Stimulated activated CD8-positive, alpha-beta memory T cell treated with anti-CD3 and anti-CD28 coated beads, Interleukin-12 subunit alpha, Interleukin-12 subunit beta, amount 100 ng/mL, for 4 hours (primary cell): ENCODE results near the gene MTM1.

Experiments
- DNase-seq: peaks from one replicate; pipeline ENCODE4 v3.0.0-alpha.2; 2020; ENCODE audit warnings: low read depth

The MTM1 gene

DNA sequence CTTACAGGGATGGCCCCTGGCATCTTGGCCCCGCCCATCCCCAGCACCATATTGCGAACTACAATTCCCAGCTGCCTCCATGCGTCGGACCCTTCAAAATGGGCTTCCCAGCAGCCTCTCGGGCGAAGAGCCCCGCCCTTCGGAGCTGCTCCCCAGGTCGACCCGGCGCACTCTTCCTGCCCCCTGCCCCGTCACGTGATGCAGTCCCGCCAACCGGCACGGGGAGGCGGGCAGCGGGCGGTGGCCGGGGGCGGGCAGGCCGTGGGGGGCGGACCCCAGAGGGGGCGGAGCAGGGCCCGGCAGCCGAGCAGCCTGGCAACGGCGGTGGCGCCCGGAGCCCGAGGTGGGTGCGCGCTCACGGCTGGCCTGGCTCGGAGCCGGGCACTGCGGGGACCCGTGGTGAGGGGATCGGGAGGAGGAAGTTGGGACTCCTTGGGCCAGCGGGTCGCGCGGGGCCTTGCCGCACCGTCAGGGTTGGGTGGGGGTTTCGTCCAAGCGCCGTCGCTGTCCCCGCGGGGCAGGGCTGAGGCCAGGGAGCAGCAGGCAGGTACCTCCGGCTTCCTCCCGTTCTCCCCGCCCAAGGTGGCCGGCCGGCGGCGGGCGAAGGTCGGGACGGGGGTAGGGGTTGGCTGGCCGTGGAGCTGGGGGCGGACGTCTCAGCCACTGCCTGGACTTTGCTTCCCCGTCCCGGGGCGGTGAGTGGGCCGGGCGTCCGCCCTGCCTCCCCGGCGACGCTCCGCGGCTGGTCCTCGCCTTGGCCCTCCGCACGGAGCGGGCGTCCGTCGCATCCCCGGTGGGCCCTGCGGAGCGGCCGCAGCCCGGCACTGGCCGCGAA, at the start of gene MTM1:
Gene MTM1, plus strand, starts transcription at position 302 of the 835 bp plus-strand sequence. CDS start 23,994 bp downstream, outside the sequence.
- DNase-seq, result peak; percentile 85

DNA sequence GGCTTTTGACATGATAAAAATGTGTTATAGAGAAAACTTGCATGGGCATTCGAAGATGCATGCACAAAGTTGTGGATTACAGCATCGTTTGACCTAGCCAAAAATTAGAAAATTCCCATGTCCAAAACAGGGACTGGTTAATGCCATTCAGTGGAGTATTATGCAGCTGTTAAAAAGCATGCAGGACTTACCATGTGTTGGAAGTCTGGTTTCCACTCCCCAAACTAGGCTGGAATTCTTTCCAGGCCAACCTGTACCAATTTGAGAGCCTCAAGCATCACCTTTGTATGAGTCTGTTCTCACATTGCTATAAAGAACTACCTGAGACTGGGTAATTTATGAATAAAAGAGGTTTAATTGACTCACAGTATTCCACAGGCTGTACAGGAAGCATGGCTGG, 45.9 kb upstream of the MTM1 start:
- DNase-seq, result no peak

DNA sequence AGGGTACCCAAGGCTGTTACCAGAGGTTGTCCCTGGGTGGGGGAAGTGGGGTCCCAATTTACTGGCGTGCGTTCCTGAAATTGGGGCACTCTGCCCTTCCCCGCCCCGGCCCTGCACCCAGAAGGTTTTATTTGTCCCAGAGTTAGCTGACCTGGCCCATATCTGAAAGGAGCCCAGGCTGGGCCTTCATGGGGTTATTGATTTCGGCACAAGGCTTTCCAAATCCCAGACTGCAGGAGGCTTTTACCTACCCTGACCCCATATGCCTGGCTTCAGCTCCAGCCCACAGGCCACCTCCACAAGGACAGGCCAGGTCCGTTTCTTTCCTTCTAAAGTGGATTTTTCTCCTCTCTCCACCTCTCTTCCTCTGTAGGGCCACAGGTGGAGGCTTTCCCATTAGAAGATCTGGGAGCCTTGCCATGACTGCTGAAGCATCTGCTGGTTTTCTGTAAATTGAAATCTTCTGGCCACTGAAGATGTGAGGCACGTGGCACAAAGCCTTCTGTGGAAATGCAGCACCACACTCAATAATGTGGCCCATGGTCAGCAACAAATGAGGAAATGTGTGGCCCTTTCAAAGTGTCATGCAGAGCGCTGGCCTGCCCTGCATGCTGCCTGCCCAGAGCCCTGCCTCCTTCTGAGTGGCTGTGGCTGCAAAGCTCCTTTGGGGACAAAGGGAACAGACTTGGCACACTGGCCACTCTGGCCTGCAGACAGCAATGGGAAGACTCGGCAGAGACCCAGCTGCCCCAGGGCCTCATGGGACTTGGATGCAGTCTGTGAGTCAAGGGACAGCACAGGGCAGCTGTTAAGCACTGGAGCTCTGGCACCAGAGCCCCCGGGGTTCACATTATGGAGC, 43.1 kb upstream of the MTM1 start:
- no peak for DNase-seq

DNA sequence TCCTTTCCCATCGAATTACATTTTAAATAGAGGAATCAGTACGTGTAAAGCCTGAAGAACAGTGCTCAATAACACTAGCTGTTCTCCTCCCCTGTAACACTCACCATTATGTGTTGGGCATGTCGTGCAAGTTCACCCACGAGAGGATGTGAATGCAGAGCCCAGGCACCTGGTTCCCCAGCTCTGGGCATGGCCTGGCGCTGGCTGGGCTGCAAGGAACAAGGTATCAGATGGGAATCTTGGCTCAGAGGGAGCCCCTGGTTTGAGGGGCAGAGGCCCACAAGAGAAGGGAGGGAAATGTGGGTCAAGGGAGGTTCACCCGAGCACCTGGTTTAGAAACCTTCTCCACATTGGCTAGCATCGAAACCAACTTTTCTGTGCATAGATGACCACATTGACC, 41.7 kb upstream of the MTM1 start:
- DNase-seq, result no peak

DNA sequence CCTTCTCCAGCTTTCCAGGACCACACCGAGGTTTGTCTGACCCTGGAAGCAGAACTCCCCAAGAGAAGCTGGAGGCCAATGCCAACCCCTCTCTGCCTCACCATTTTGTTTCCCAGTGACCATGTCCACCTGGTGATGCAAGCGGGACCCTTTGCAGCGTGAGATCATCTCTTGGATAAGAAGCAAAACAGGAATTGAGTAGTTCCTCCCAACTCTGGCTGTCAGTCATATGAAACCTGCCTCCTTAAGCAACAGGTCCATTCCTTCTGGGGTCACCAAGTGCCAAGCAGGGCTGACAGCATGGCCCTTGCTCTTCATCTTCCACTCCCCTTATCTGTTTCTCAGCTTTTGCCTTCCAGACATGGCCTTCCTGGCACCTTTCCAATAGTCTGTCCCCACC, 41.3 kb upstream of the MTM1 start:
- no peak for DNase-seq

DNA sequence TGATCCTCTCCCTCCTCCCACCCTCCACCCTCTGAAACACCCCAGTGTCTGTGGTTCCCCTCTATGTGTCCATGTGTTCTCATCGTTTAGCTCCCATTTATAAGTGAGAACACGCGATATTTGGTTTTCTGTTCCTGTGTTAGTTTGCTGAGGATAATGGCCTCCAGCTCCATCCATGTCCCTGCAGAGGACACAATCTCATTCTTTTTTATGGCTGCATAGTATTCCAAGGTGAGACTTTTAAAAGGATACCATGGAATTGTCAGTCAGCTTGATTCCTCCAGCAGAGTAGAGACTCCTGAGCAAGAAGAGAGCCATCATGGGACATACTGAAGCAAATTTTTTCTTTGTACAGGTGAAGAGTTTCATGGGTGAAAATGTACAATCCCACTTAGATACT, 38.8 kb upstream of the MTM1 start:
- DNase-seq, result no peak

DNA sequence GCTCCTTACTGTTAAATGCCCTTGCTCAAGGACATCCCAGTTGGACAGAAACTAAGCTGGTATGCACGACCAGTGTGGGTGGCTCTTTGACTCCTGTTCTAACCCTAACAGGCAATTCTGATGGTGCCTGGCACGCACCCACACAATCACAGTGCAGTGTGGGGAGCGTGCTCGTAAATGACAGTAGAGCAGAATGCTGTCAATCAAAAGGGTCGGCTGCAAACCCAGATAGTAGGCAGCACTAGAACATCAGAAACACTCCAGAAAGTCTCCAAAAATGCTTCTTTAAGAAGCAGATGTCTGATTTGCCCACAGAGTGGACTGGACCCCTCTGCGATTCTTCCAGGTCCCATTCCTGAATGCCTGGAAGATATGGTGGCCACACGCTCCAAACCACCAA, 37.6 kb upstream of the MTM1 start:
- no peak for DNase-seq

DNA sequence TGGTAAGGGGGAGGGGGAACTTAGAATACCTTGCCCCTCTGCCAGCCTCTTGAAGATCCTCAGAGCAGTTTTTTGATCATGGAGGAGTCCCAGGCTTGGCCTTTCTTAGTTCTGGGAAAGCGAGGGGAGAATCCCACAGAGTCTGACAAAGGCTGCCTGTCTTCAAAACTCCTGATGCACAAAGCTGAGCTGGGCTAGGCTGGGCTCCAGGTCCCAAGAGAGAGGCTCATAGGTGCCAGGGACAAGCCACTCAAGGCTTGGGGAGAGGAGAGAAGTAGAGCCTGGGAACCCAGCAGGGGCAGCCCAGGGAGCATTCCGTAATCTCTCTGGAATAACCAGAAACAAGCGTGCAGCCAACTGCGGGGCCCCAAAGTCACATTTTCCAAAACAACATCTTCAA, 37.0 kb upstream of the MTM1 start:
- DNase-seq, result no peak

DNA sequence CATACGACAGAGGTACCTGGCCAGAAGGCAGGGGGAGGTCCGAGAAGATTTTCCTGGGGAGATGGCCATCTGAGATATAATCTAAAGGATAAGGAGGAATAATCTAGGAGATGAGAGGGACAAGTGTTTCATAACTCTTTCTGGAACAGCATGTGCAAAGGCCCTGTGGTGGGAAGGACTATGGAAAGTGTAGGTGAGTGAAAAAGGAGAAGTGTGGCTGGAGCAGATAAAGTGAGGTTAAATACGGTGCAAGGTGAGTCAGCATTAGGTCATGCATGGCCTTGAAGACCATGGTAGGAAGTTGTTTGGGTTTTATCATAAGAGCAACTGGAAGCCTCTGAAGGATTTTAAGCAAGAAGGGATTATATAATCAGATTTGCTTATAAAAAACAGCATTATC, 34.6 kb upstream of the MTM1 start:
- no peak for DNase-seq

DNA sequence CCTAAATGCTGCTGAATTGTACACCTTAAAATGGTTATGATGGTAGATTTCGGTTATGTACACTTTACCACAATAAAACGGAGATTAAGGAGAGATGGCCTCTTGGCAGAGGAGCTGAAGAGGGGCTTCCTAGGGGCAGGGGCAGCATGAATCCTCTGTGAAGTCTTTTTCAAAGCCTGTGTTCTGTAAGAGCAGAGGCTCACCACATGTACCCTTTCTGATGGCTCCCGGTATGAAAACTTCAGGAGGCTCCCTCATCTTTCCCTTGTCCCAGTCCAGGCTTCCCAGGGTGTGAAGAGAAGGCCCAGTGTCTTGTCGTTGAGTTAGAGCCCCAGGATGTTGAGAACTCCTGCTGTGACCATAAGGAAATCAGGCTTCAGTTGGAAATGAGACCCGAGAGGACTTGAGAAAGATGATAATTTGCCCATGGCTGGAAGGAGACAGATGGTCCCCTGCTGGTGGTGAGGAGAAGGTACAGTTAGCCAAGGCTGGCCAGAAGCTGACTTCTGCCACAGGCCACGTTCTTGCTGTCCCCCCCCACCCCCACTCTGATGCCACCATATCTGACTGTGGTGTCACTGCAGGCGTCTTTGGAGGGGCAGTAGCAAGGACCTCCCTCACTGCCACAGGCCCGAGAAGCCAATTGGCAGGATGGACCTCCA, 31.8 kb upstream of the MTM1 start:
- no peak for DNase-seq

DNA sequence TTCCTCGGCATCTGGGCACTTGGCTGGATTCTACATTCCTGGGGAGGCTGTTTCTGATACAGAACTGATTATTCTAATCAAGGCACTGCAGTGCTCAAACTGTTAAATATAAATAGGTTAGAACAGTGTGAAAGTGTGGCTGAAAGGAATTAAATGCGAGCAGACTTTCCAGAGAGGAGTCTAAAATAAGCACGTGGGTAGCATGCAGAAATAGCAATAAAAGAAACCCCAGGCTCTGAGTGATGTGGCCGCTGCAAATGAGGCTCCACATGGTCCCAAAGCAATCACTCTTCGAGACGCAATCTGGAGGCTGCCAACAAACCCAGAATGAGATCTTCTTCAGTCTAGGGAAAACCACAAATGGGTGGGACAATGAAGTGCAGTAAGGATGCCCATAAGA, 30.6 kb upstream of the MTM1 start:
- no peak for DNase-seq

DNA sequence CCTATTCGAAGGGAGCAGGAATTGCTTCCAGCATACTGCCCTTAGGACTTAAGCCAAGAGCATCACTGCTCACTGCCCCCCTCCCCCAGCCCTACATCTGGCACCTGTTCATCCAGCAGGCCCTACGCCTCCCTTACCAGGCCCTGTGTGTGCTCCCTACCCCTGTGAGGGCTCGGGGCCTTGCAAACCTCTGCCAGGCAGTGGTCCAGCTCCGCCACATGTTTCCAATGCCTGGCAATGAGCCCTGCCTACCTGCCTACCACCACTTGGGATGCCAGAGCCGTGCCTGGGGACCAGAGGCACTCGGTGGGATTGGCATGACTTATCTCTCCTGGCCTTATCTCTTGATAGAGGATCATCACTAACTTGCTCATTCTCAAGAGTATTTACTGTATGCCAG, 27.5 kb upstream of the MTM1 start:
- DNase-seq, result no peak

DNA sequence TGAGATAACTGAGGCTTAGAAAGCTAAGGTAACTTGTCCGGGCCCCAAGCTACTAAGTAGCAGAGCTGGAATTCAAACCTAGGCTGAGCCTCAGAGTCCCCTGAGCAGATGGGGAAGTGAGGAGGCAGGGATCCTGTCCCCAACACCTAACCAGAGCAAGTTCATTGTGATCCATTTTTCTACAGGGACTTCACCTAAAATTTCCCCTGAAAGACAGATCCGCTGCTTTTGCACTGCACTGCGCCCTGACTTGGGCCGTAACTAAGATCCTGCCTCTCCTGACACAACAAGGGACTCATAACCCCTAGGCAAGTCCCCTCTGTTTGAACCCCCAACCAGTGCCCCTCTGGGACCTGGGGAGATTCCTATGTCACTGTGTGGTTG, 25.6 kb upstream of the MTM1 start:
- no peak for DNase-seq

DNA sequence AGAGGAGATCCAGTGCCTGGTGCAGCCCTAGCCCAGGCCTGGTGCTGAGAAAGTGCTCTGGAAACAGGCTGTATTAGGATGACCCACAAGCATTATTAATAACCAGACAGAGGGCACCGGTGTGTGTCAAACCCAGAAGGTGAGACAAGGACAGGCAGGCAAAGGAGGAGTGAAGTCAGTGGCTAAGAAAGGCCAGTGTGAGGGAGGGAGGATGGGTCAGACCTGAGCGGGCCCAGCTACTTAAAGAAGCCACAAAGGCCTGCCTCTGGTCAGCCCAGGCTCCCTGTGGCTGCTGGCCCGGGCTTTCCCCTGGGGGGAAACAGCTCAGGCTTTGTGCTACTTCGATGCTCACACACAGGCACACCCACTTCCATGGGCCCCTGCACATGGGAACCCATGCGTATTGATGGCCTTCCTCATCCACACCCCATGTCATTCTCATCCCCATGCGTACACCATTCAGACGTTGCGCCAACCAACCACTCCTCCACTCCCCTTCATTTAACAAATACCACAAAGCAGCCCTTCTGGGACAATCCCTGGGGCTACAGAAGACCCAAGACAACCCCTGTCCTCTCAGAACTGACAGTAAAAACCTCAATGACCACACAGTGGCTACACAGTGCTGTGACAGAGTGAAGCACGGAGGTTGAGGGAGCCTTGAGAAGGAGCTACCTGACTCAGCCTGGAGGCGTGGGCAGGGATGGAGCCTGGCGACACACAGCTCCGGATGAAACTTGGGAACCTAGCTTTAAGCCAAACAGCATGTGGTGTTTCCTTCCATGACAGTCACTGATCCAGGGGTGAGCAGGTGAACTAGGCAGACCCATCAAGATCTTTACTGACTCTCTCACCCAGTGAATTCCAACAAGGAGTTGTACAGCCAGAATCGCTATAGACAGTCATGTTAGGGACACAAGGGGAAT, 24.9 kb upstream of the MTM1 start:
- DNase-seq, result no peak

DNA sequence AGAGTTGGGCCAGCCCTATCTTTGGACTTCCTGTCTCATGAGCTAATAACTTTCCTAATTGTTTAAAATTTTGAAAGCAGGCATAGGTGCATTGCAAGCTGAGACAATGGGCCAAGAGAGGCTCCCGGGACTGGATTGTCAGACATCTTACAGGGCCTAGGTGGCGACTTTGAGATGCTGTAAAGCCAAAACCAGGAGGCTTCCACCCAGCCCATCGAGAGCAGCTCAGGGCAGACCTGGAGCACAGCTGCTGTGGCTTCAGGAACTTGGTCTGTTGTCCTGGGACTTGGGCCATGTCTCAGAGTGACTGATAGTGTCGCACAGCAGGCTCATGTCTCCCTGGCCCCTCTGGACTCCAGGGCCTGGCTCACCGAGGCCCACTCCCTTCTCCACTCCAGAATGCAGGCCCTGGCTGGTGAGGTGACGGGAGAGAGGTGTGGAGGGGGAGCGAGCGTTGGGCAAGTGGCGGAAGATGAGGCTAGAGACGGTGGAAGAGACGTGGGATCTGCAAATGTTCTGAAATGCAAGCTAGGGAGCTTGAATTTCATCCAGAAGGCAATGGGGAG, 24.1 kb upstream of the MTM1 start:
- DNase-seq, result no peak

DNA sequence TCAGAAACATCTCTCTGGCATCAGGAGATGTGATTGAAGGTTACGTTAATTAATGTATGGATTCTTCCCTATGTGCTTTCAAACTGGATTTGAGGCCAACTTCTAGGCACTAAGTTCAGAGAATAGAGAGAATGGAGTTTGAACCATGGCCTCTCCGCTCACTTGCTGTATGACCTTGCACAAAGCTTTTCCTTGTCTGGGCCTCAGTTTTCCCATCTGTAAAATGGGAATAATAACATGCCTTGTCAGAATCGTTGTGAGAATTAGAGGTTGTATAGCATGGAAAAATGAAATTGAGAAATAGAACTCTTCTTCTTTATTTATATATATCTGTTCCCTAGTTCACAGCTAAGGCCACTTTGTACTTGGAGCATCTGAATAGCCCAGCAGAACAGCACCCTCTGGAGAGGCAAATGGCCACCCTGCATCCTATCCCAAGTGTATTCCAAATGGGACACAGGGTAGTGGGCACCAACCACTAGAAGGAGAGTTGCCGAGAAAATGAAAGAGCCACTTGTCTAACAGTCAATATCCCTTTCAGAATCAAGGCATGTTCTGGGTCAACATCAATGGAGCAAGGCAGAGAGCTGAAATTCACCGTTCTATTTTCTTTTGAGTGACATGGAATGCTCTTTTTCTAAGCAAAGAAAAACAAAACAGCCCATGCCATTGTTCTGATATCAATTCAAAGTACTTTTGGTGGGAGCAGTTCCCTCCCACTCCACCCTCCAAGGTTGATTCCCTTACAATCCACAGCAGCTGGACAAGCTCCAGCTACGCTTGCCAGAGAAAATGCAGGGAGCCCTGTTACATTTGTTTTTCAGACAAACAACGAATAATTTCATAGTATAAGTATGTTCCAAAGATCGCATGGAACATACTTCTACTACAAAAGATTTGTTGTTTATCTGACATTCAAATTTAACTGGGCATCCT, 23.3 kb upstream of the MTM1 start:
- no peak for DNase-seq

DNA sequence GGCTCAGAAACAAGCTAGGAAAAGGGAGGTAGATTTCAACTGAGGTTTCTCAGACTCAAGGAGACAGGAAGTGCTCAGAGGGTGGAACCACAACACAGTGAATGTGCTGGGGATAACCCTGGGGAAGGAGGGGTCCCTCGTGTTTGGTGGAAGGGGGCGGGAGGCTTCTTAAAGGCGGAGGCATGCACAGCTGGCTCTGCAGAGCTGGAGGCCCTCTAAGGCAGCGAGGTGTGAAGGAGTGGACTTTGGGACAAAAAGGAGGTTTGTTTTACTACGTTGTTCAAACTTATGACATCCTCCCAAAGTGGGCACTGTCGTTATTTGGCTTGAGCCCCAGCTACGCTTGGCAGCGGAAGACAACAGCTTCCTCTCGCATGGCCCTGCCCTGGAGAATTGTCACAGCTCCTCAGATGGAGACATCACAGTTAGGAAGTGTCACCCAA, 21.7 kb upstream of the MTM1 start:
- no peak for DNase-seq

DNA sequence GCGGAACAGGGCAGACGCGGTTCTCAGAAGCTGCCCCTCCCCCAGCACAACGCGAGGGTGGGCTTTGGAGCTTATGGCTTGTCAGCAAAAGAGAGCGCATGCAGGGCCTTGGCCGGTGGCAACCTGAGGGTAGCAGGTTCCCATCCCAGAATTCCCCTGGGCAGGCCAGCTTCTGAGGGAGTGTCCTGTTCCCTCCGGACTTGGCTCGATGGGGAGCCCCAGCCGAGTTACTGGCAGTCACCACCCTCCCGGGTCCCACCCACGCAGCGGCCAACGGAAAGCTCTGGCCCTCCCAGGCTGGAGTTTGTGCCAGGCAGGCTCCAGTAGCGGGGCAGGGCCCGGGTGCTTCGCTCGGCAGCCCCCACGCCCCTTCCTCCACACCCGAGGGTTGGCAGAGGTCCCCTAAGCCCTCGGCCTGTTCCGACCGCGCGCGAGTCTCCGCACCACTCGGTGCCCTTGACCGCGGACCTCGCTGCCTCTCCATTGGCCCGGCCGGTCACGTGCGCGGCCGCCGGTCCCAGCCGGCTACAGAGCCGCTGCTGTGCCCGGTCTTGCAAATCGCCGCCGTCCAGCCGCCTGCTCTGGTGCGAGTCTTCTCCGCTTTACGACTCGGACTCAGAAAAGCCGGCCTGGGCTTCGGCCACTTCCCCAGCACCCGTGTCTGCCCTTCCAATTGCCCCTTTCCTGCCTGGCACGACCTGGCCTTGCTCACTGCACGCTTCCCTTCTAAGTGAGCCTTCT, 20.9 kb upstream of the MTM1 start:
- DNase-seq, result no peak

DNA sequence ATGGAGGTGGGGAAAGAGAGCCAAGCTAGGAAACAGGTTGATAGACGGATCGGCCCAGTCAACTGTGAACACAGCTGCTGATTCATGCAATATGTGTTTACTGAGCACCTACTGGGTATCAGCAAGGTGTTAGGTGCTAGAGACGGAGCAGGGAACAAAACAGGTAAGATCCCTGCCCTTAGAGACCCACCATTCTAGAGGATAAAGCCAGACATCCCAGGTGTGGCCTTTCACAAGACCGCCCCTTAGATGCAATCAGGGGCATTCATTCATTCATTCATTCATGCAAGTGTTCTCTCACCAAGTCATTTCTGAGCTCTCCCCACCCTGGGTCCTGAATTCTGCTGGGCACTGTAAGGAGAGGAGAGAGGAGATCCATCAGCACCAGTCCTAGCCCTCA, 20.2 kb upstream of the MTM1 start:
- DNase-seq, result no peak
